ENCODE results near the gene GABRB2. TPM values are rescaled to one million over a fixed set of nuclear protein-coding genes. Genes with fewer than 3 reads are reported as not detected.

GABRB2 gene
- total RNA-seq, 1 experiment from 2014 or later: not detected

DNA sequence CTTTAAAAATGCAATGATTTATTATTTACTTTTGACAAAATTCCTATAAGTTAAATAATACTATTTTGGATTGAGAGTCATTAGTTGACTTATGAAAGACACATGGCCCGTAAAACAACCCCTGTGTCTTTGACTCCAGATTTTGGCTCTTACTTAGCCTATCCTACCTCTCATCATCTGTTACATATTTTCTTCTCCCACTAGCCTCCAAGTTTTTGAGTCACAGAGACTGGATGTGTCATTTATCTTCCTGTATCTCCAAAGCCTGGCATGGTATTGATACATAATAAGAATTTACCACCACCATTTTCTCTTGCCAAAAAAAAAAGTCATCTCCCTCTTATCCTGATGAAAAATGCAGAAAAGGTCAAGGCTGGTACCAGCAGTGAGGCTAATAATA, 99.9 kb downstream of the GABRB2 start:
- Mint-ChIP-seq H3K4me1 (ENCODE audit: insufficient read depth, unreplicated experiment) (peaks cover 5% of the 10 kb centered on the region), H3K4me3 (ENCODE audit: unreplicated experiment) (no peak overlapping the region), H3K27ac (ENCODE audit: low read depth, unreplicated experiment) (no peak overlapping the region), H3K9me3 (ENCODE audit: unreplicated experiment) (no peaks in the 10 kb centered on the region), H3K27me3 (ENCODE audit: insufficient read depth, unreplicated experiment) (peaks cover 10% of the 10 kb centered on the region), H3K36me3 (ENCODE audit: insufficient read depth, unreplicated experiment) (no peaks in the 10 kb centered on the region)
- CTCF ChIA-PET: interaction anchor here (0.7 kb wide), 1 partner anchor 97 kb away, joined by 4 read pairs; no protein-coding TSS in a partner anchor
- intact Hi-C loops (cut with micrococcal nuclease): no loop called here
- TF ChIP-seq, protein P1, sequence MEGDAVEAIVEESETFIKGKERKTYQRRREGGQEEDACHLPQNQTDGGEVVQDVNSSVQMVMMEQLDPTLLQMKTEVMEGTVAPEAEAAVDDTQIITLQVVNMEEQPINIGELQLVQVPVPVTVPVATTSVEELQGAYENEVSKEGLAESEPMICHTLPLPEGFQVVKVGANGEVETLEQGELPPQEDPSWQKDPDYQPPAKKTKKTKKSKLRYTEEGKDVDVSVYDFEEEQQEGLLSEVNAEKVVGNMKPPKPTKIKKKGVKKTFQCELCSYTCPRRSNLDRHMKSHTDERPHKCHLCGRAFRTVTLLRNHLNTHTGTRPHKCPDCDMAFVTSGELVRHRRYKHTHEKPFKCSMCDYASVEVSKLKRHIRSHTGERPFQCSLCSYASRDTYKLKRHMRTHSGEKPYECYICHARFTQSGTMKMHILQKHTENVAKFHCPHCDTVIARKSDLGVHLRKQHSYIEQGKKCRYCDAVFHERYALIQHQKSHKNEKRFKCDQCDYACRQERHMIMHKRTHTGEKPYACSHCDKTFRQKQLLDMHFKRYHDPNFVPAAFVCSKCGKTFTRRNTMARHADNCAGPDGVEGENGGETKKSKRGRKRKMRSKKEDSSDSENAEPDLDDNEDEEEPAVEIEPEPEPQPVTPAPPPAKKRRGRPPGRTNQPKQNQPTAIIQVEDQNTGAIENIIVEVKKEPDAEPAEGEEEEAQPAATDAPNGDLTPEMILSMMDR (IDR thresholded peaks at IDR 0.05; ENCODE audit: unreplicated experiment): no peak
- no peak for DNase-seq (ENCODE audit: unreplicated experiment)
- BruUV-seq (replicated peaks): no TSS peak
- POLR2A ChIA-PET: interaction anchor here (0.7 kb wide), 2 partner anchors 10 to 21 kb away, joined by 3 read pairs; no protein-coding TSS in a partner anchor

DNA sequence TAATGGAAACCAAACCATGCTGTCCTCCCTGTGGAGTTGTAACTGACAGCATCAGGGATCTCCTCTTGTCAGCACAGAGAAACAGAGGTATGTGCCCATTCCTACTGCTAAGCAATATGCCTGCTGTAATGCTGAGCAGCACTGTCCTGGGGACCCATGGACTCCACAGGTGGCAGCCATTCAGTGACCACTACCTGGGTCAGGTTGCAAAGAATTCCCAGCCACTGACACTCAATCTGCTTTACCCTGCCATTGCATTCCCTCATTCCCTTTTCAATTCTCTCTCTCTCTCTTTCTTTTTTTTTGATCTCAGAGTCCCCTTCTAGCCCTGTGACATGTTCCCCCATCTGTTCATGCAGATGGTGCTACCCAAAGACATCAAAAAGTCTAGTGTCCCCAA, 104.1 kb downstream of the GABRB2 start:
- no TSS peak for BruUV-seq (replicated peaks)
- H3K36me3 Mint-ChIP-seq (ENCODE audit: insufficient read depth, unreplicated experiment): no peaks in the 10 kb centered on the region
- ChIA-PET POLR2A (no interaction called here), CTCF (no interaction called here)
- no peaks in the 10 kb centered on the region for H3K9me3 Mint-ChIP-seq (ENCODE audit: unreplicated experiment)
- TF ChIP-seq, protein P1 (IDR thresholded peaks at IDR 0.05; ENCODE audit: unreplicated experiment): no peak
- no peak for DNase-seq (ENCODE audit: unreplicated experiment)
- H3K4me1 Mint-ChIP-seq (ENCODE audit: insufficient read depth, unreplicated experiment): peaks cover 5% of the 10 kb centered on the region
- H3K4me3 Mint-ChIP-seq (ENCODE audit: unreplicated experiment): no peak overlapping the region
- no peaks in the 10 kb centered on the region for H3K27me3 Mint-ChIP-seq (ENCODE audit: insufficient read depth, unreplicated experiment)
- intact Hi-C loops (cut with micrococcal nuclease): no loop called here
- H3K27ac Mint-ChIP-seq (ENCODE audit: low read depth, unreplicated experiment): no peak overlapping the region

DNA sequence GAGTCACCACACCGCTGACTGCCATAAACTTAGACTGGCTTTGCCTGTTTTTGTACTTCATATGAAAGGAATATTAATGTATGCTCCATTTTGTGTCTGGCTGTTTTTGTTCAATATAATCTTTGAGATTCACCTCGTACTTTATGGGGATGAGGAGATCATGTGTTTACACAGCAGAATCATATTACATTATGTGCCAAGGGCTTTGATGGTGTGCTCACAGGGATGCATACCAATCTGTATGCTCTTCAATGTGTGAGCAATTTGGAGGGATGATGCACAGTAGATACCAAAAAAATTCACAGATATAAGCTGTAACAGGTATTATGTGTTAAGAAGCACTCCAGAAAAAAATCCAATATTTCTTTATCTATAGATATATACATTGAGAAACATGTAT, 113.7 kb downstream of the GABRB2 start:
- no peaks in the 10 kb centered on the region for H3K9me3 Mint-ChIP-seq (ENCODE audit: unreplicated experiment)
- CTCF ChIA-PET: no interaction called here
- POLR2A ChIA-PET: no interaction called here
- DNase-seq (ENCODE audit: unreplicated experiment): peak; percentile 13
- H3K27me3 Mint-ChIP-seq (ENCODE audit: insufficient read depth, unreplicated experiment): no peaks in the 10 kb centered on the region
- no peaks in the 10 kb centered on the region for H3K36me3 Mint-ChIP-seq (ENCODE audit: insufficient read depth, unreplicated experiment)
- BruUV-seq (replicated peaks): no TSS peak
- no peak overlapping the region for H3K27ac Mint-ChIP-seq (ENCODE audit: low read depth, unreplicated experiment)
- intact Hi-C loops (cut with micrococcal nuclease): no loop called here
- TF ChIP-seq, protein P1 (IDR thresholded peaks at IDR 0.05; ENCODE audit: unreplicated experiment): no peak
- H3K4me1 Mint-ChIP-seq (ENCODE audit: insufficient read depth, unreplicated experiment): no peaks in the 10 kb centered on the region
- no peak overlapping the region for H3K4me3 Mint-ChIP-seq (ENCODE audit: unreplicated experiment)

DNA sequence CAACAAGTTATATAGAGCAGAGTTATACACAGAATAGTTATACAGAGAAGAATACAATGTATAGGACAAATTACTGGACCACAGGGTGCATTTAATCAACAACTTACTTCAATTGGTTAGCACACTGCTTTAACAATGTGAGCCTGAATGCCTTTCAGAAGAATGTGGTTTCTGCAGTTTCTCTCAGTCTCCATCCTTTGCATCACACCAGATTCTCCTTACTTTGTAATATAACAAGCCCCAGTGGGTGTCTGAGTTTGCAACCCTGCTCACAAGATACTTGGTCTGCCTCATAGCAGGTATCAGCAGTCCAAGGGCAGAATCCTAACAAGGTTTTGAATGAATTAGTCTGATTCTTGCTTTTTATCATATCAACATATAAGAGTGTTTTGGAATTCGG, 114.6 kb downstream of the GABRB2 start:
- Mint-ChIP-seq H3K27ac (ENCODE audit: low read depth, unreplicated experiment) (no peak overlapping the region), H3K27me3 (ENCODE audit: insufficient read depth, unreplicated experiment) (no peaks in the 10 kb centered on the region), H3K4me1 (ENCODE audit: insufficient read depth, unreplicated experiment) (no peaks in the 10 kb centered on the region), H3K4me3 (ENCODE audit: unreplicated experiment) (no peak overlapping the region), H3K36me3 (ENCODE audit: insufficient read depth, unreplicated experiment) (no peaks in the 10 kb centered on the region), H3K9me3 (ENCODE audit: unreplicated experiment) (no peaks in the 10 kb centered on the region)
- CTCF ChIA-PET: no interaction called here
- POLR2A ChIA-PET: no interaction called here
- no TSS peak for BruUV-seq (replicated peaks)
- intact Hi-C loops (cut with micrococcal nuclease): no loop called here
- TF ChIP-seq, protein P1 (IDR thresholded peaks at IDR 0.05; ENCODE audit: unreplicated experiment): no peak
- no peak for DNase-seq (ENCODE audit: unreplicated experiment)
